Neural crest cell (in vitro differentiated cells): ENCODE data around the gene SUCLG2. TPM values are rescaled to one million over a fixed set of nuclear protein-coding genes. Genes with fewer than 3 reads are reported as not detected.

ENCODE experiments used
- DNase-seq: peaks from one replicate; pipeline ENCODE4 v3.0.0; 2021; ENCODE audit warnings: low read depth, mixed read lengths, low spot score
- H3K27ac Mint-ChIP-seq: one replicate; pipeline ENCODE4 v1.8.0; 2021; ENCODE audit warnings: mild to moderate bottlenecking, mixed read lengths; ENCODE audit not compliant: unreplicated experiment
- H3K27me3 Mint-ChIP-seq: 2 replicates; pipeline ENCODE4 v1.8.0; 2021; ENCODE audit warnings: low read depth, mild to moderate bottlenecking, mixed read lengths
- H3K36me3 Mint-ChIP-seq: 2 replicates; pipeline ENCODE4 v1.8.0; 2021; ENCODE audit warnings: low read depth, mild to moderate bottlenecking, mixed read lengths
- H3K4me1 Mint-ChIP-seq: 2 replicates; pipeline ENCODE4 v1.8.0; 2021; ENCODE audit warnings: mixed read lengths
- H3K4me3 Mint-ChIP-seq: one replicate; pipeline ENCODE4 v1.8.0; 2021; ENCODE audit warnings: mild to moderate bottlenecking, mixed read lengths
- H3K9me3 Mint-ChIP-seq: 2 replicates; pipeline ENCODE4 v1.8.0; 2021; ENCODE audit warnings: mixed read lengths
- CTCF ChIP-seq: fragments of 200-600 bp; sonication (generic); conservative IDR thresholded peaks from 2 replicates; pipeline ENCODE4 v1.5.0; 2021; ENCODE audit warnings: antibody characterized with exemption, mild to moderate bottlenecking
- total RNA-seq: library from RNA; stranded (reverse); gene quantifications from 2 replicates; pipeline ENCODE4 v1.2.1, GENCODE V29; 2021

The SUCLG2 gene
- total RNA-seq, 1 donor from 2014 or later = 36.4 TPM

- Mint-ChIP-seq H3K4me3 (no peak overlapping the region), H3K27ac (no peak overlapping the region), H3K4me1 (no peaks in the 10 kb centered on the region)
Observed at GRCh38 chr3:67684211-67684610, 29.8 kb upstream of the SUCLG2 start.

GRCh38 chr3:67683522-67683921 lies 29.1 kb upstream of the SUCLG2 start:
- Mint-ChIP-seq H3K27me3 (no peaks in the 10 kb centered on the region), H3K36me3 (no peaks in the 10 kb centered on the region), H3K4me3 (no peak overlapping the region), H3K4me1 (no peaks in the 10 kb centered on the region), H3K27ac (no peak overlapping the region), H3K9me3 (no peaks in the 10 kb centered on the region)
- no peak for DNase-seq
- no peak for TF ChIP-seq CTCF

More at GRCh38 chr3:67684211-67684610, 29.8 kb upstream of the SUCLG2 start:
- Mint-ChIP-seq H3K27me3 (no peaks in the 10 kb centered on the region), H3K9me3 (no peaks in the 10 kb centered on the region), H3K36me3 (no peaks in the 10 kb centered on the region)
- TF ChIP-seq CTCF = no peak
- no peak for DNase-seq

GRCh38 chr3:67678665-67679064 lies 24.3 kb upstream of the SUCLG2 start:
- no peak for TF ChIP-seq CTCF
- DNase-seq = no peak
- Mint-ChIP-seq H3K36me3 (peaks cover 6% of the 10 kb centered on the region), H3K4me3 (no peak overlapping the region), H3K27me3 (no peaks in the 10 kb centered on the region), H3K9me3 (peaks cover 2% of the 10 kb centered on the region), H3K4me1 (no peaks in the 10 kb centered on the region), H3K27ac (no peak overlapping the region)

GRCh38 chr3:67674055-67674454 lies 19.6 kb upstream of the SUCLG2 start:
- no peak for TF ChIP-seq CTCF
- Mint-ChIP-seq H3K4me3 (no peak overlapping the region), H3K4me1 (no peaks in the 10 kb centered on the region), H3K9me3 (peaks cover 2% of the 10 kb centered on the region), H3K27me3 (no peaks in the 10 kb centered on the region), H3K27ac (no peak overlapping the region), H3K36me3 (peaks cover 6% of the 10 kb centered on the region)
- DNase-seq = no peak

- Mint-ChIP-seq H3K27me3 (no peaks in the 10 kb centered on the region), H3K27ac (no peak overlapping the region), H3K9me3 (peaks cover 15% of the 10 kb centered on the region), H3K36me3 (peaks cover 5% of the 10 kb centered on the region), H3K4me1 (peaks cover 4% of the 10 kb centered on the region), H3K4me3 (no peak overlapping the region)
- no peak for TF ChIP-seq CTCF
- no peak for DNase-seq
Observed at GRCh38 chr3:67662733-67663132, 8.3 kb upstream of the SUCLG2 start.

GRCh38 chr3:67661089-67661488 lies 6.7 kb upstream of the SUCLG2 start:
- peaks cover 5% of the 10 kb centered on the region for H3K4me1 Mint-ChIP-seq
- peaks cover 9% of the 10 kb centered on the region for H3K9me3 Mint-ChIP-seq
- H3K27me3 Mint-ChIP-seq = no peaks in the 10 kb centered on the region
- no peak overlapping the region for H3K4me3 Mint-ChIP-seq
- DNase-seq = no peak
- peaks cover 7% of the 10 kb centered on the region for H3K36me3 Mint-ChIP-seq
- no peak for TF ChIP-seq CTCF
- H3K27ac Mint-ChIP-seq = no peak overlapping the region
